Myocyte (in vitro differentiated cells): ENCODE measurements around the gene PCID2. TPM values are rescaled to one million over a fixed set of nuclear protein-coding genes. Genes with fewer than 3 reads are reported as not detected.

Experiments used
- DNase-seq: peaks from one replicate; pipeline ENCODE4 v3.0.0-alpha.2; 2012; ENCODE audit warnings: low read depth
- total RNA-seq: library from RNA; depleted of rRNA; stranded (reverse); fragments of >200 nt; gene quantifications from 2 replicates; pipeline ENCODE4 v1.2.3, GENCODE V29; 2014

Gene PCID2
- total RNA-seq, 1 donor from 2014 or later: 63.2 TPM

DNA sequence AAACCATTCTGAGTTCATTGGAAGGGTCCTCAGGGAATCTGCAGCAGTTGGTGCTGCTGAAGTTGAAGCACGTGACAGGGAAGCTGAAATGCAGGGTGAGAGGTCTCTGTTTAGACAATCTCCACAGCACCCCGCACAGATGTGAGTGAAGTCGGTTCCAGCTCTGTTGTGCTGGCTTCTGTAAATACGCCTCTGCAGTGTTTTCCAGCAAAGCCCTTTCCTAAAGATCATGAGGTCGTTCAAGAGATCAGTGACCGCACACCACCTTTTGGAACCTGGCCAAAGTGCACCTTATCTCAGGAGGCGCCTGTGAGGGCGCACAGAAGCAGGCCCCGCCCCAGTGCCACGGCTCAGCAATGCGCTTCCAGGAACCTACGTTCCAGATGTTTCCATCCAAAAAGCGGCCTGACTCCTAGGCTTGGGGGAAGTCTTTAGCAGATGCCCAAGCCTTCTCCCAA is 11.7 kb upstream of the PCID2 start:
- no peak for DNase-seq

DNA sequence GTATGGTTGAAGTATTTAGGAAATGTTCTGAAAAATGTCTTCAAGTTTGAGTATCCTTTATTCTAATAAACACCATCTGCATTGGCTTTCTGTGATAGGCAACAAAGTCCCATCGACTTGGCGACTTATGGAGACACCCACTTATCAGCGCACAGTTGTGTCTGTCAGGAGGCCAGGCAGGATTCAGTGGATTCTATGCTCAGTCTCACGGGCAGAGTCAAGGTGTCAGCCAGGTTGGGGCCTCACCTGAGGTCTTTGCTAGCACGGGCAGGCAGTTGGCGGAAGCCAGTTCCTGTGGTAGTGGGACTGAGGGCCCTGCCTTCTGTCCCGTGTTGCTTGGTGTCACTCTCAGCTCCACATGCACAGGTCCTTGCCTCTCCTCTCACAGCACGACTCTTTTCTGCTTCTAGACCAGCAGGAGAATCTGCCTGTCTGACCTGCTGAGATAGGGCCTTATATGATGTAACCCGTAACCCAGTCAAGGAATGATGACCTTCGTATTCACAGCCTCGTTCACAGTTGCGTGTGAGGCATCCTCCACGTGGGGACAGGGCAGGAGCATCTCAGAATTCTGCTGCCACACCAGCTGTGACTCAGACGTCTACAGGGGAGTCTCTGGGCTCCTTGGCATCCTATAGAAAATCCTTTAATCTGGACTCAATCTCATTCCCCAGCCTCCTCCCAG is 10.9 kb upstream of the PCID2 start:
- no peak for DNase-seq

DNA sequence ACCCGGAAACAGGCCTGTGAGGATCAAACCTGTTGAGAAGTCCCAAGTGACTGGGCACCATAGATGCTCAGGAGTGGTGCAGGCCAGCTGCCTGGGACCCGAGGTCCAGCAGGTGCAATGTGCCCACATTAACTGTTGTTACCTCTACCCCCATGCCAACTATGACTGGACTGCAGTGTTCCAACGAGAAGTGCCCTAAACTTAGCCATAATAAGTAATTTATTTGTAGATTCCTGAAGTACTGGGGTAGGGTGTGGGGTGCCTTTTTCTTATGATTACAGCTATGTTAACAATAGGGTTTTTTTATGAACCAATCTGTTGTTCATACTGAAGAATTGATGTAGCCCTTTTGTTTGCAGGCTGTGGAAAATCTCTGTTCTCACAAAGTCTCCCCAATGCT is 10.1 kb upstream of the PCID2 start:
- peak; percentile 37 for DNase-seq

DNA sequence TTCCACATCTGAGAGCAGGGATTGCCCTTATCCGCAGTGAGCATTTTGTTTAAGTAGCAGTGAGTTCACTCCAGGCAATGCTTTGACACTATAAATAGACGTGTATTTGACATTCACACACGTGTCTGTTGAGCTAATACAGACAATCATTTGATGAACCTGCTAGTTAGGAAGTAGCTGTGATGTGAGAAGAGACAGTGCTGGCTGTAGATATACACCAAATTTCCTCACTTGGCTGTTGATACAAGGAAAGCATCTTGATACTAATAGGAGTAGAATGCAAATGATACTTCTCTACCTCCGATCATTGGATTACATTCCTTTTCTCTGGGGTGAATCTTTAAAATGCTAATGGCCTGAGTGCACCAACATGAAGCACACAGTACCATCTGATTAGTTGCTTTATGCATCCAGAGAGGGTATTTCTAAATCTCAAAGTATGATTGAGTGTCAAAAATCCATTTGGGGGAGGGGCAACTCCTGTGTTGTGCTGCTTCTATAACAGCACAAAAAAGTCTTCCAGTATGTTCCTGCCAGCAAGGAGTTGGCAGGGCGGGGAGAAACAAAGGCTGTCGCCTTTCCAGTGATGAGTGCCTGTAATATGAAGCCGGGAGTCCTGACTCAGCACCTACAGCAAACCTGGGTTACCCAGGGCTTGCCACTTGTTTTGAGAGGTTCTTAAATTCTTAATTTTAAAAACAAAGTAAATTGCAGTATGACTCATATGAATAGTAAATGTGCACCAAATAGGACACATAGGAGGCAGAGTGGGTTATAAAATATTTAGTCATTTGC is 8.0 kb upstream of the PCID2 start:
- DNase-seq: peak; percentile 71

DNA sequence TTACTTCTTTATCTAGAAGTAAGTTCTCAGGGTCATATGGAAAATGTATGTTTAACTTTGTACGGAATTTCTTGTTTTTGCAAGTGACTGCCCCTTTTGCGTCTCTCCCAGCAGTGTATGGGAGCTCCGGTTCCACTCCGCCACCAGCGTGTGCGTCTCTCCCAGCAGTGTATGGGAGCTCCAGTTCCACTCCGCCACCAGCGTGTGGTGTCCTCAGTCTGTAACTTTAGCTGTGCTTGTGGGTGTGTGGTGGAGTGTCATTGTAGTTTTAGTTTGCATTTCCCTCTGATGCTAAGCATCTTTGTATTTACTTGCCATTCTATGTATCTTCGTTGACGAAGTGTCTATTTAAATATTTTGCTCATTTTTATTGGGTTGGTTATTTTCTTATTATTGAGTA is 3.3 kb upstream of the PCID2 start:
- DNase-seq: no peak

DNA sequence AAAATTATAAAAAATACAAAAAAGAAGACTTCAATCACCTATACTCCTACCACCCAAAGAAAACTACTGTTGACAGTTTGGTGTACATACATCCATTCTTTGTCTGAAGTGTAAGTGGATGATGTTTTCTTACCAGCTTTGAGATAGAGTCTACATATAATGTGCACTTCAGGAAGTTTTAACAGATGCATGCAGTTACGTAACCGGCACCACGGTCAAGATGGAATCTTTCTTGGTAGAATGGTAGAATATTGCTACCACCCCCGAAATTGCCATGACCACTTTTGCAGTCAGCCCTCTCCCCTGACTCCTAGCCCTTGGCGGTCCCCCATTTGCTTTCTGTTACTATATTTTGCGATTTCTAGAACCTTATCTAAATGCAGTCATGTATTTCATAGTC is 2.4 kb upstream of the PCID2 start:
- no peak for DNase-seq

DNA sequence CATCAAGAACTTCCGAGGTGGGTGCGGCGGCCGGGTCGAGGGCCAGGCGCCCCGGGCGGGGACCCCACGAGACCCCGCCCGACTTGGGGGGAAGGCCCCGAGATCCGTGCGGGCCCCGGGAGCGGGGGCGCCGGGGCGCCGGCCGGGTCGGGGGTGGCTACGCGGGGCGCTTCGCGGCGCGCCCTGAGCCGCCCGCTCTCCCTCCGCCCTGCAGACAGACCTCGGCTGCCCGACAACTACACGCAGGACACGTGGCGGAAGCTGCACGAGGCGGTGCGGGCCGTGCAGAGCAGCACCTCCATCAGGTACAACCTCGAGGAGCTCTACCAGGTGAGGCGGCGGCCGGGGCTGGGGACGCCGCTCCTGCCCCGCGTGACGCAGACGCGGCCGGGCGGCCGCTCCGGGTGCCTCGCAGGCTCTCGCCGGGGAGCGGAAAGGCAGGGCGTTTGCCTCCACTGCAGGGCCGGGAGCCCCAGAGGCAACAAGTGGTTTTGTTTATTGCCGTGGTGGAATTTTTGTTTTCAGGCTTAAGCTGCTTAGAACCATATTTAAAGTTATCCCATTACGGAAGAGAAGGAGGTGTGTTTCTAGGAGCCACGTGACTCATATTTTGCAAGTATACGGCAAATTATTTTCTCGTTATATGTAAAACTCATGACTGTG is 1.4 kb upstream of the PCID2 start:
- DNase-seq: peak; percentile 60

DNA sequence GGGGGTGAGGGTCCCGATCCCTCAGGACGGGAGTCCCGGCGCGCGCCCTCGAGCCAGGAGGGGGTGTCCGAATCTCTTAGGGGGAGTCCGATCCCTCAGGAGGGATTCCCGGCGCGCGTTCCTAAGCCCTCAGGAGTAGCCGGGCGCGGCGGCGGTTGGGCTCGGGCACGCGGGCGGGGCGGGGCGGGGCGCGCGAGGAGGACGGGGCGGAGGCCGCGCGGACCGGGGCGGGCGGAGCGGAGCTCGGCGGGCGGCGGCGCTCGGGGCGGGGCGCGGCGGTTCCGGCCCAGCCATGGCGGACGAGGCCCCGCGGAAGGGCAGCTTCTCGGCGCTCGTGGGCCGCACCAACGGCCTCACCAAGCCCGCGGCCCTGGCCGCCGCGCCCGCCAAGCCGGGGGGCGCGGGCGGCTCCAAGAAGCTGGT is 878 bp upstream of the PCID2 start, which contains the start of gene CUL4A:
TSS of gene CUL4A (plus strand) at position 278 of the 423 bp plus-strand sequence. CDS start at position 293, 15 bp downstream.
- peak; percentile 84 for DNase-seq

DNA sequence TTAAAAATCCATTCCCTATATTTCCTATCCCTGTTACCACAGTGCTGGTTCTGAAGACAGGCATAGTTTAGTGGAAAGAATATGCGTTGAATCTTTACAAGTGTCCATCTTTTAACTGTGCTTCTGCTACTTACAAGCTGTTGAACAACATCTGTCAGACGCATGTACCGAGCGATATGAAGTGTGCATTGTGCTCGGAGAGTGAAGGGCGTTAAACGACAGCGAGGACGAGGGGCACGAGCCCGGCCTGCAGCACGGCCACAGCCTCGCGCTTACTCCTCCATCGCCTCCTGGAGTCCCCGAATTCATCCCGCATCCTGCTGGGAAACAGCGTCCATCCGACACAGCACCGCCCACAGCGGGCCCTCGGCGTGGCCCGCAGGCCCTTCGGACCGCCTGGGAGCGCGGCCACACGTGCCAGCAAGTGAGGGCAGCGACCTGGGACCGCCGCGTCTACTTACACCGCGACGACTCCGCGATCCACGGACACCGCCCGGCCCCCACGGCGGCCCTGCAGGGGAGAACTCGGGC is 514 bp downstream of the PCID2 start:
- peak; percentile 62 for DNase-seq

DNA sequence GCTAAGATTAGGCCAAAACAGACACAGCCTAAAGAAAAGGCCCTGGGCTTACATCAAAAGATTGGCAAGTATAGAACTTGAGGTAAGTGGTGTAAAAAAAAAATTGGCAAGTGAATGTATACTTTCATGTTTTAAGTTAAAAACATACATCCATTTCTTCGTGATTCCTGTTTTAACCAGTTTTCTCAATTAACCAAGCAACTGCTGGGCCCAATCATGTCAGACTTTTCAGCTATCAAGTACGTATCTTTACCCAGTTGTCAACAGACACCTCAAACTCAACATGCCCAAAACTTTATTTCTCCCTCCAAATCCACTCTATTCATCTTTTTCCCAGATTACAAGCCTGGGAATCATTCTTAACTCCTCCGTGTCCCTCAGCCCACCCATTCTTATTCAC is 1.0 kb downstream of the PCID2 start:
- DNase-seq: no peak

DNA sequence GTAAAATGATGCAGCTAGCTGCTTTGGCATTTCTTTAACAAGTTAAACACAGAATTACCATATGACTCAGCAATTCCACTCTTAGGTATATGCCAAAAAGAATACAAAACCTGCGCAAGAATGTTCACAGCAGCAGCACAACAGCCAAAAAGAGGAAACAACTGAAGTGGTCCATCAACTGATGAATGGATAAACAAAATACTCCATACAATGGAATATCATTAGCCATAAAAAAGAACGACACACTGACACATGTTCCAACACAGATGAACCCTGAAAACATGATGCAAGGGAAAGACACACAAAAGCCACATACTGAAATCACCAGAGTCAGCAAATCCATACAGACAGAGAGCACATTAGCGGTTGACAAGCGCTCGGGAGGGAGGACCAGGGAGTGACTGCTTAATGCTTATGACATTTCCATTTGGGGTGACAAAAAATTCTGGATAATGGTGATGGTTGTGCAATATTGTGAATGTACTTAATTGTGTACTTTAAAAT is 3.0 kb downstream of the PCID2 start:
- DNase-seq: no peak

DNA sequence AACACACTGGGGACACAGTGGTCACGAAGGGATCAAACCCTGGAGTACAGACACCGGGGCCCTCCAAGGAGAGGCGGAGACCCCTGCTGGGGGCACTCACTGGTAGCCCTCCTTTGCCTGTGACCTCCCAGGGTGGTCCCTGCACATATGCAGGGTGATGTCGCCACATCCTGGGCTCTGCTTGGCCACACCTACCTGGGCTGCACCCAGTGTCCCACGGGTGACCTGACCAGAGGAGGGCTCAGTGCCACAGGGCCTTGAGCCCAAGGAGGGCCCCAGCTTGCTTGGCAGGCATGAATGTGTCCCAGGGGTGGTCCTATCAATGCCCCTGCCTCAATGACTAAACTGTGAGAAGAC is 4.1 kb downstream of the PCID2 start:
- no peak for DNase-seq

DNA sequence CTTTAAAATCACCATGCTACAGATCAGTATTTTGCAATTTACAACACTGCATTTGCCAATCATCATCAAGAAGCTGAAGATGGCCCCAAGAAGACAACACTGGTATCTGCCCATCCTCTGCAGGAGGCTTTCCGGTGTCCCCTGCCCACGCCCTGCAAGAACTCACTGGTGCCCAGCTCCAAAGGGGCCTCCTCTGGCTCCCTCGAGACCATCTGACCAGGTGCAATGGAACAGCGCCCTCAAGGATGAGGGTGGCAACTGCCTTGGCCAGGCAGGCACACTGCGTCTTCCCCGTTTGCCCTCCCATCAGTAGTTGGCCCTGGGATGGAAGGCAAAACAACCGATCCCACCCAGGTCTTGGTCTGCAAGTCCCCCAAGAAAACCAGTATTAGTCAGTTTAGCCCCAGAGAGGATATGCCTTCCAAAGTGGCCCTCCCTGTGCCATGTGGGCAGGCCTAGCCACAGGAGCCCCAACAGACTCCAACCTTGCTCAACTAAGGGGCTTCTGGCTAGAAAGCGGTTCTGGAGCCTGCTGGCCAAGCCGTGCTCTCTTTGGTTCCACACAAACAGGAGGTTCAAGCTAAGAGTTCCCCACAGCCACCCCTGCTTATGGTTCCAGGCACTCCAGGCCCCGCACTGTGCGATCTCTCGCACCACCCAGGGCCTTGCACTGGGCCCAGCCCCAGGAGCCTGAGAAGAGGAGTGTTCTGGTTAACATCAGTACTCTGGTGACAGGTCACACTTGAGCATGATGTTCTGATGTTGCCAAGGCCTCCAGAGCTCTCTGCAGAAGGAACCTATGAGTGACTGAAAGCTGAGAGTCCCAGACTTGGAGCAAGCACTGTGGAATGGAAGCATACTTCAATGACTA is 4.7 kb downstream of the PCID2 start:
- DNase-seq: no peak

DNA sequence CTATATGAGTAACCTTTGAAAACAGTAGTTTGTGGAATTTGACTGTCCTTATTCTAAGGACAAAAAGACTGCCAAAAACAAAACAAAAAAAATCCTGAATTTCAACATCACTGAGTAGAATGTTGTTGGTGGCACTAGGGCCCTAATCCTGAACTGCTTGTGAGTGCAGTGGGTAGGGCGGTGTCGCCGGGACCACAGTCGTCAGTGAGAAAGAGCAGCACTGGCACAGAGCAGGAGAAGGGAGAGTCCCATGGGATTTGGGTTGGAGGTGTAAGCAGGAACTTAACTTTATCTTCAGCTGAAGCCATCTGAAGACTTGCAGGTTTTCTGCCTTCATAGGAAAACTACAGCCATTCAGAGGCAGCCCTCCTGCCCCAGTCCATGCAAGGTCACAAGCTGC is 5.6 kb downstream of the PCID2 start:
- DNase-seq: no peak

DNA sequence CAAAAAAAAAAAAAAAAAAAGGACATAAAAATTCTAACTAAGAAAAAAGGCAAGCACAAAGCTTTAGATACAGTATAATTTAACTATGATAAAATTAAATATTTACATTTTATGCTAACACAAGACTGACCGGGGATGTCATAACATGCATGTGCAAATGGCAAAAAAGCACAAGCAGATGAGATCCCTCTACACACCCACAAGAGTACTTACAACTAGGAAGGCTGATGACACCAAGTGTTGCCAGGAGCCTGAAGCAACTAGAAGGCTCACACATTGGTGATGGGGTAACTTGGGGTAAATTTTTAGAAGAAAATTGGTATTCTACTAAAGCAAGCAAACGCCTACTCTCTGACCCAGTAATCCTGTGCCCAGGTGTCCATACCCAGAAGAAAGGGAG is 6.7 kb downstream of the PCID2 start:
- DNase-seq: no peak

DNA sequence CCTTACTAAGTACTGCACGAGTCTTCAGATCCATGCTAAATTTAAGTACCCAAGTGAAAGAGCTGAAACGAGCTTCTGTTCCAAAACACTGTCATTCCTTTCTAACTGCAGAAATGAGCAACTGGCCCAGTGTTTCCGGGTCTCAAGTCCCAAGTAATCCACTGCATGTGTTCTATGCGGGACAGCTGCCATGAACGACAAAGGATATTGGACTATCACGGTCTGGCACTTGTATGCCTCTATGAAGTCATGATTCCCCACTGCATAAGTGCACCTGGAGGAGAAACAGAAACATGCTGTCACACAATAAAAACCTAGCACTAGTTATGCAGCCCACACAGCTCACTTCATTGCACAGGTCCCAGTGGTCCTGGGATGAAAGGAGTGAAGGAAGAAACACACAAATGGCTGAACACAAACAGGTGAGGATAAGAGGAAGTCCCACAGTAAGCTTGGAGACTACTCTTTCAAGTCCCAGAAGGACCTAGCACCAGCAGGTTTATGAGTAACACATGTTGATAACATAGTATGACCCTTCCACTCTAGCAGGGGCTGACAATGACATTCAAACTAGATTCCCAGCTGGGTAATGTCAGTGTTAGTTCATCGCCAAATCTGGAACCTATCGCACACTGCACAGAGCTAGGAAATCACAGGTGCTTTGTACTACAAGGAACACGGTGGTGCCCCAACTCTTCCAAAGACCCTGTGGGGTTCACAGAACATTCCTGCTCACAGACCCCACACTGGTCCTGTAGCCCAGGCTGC is 11.3 kb downstream of the PCID2 start:
- peak; percentile 75 for DNase-seq

DNA sequence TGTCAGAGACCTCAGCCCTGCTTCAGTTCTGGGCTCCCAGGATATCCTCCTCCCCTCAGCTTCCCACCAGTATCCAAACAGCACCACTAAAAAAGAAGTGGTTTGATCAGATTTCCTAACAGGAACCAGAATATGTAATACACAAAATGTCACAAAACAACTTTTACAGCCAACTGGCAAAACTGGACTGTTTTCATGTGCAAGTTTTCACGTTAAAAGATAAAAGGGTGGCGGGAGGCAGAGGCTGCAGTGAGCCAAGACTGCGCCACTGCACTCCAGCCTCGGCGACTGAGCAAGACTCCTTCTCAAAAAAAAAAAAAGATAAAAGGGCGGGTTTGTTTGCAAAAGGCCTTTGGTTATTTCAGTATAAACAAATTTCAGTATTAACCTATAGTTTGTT is 13.1 kb downstream of the PCID2 start:
- no peak for DNase-seq

DNA sequence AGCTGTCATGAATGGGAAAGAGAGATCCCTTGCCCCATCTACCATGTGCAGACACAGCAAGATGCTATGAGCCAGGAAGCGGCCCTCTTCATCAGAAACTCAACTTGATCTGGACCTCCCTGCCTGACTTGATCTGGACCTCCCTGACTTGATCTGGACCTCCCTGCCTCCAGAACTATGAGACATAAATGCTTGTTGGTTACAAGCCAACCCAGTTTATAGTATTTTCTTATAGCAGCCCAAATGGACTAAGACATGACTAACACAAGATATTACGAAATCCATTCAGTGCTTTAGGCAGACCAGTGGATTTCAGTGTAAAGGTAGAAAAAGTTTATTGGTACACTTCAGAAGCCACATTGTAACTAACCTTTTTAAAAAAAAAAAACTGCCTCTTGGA is 15.6 kb downstream of the PCID2 start:
- DNase-seq: no peak

DNA sequence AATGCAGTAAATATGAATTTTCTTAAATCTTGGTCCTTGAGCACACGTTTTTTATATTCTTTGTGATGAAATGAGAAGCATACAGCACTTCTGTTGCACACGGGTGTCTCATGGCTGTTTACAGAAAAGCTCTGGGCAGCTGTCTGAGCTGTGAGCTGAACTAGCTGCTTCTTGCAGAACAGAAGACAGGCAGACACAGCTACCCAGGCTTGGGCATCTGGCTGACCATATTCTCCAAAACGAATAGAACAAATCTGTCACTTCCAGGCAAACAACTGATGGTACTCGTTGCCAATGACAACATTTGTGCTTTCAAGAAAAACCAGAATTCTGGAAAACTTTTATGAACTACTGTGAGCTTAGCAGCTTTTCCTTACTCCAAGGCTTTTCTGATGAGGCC is 16.2 kb downstream of the PCID2 start:
- no peak for DNase-seq

DNA sequence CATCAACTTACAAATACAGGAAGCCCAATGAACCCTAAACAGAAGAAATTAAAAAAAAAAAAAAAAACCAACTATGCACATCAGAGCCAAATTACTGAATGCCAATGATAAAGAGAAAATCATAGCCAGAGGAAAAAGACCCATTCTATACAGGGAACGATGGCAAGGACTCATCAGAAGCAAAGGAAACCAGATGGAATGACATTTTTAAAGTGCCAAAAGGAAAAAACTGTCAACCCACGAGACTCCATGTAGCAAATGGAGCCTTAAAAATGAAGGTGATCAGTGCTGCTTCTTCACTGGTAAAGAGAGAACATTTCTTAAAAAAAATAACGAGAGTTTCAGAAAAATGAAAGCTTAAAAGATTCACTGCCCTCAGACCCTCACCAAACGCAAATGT is 18.3 kb downstream of the PCID2 start:
- DNase-seq: no peak
